ENCODE results near the gene F3. TPM values are rescaled to one million over a fixed set of nuclear protein-coding genes. Genes with fewer than 3 reads are reported as not detected.

F3 gene
- total RNA-seq, 1 donor from 2014 or later, result 62.4 TPM

DNA sequence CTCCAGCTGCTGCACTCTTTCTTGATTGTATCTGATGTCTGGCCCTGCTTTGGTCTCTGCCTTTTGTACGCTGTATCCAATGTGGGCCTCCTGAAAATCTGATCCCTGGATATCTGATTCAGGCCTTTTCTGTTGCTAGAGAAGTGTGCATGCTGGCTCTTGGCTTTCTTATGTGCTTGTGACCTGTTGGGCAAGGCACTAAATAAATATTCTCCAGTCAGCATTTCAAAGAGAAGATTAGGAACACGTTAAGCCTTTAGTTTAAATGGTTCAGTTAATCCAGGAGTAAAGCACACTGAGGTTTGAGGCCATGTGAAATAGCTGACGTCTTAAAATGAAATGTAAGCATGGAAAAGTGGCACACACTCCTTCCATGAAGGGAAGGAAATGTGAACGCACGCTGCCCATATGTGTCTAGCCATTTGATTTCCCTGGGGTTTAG, 9.3 kb upstream of the F3 start:
- no peak for TF ChIP-seq CTCF (IDR thresholded peaks at IDR 0.05)
- ATAC-seq (peak in 1 of 2 donors; percentile 53), DNase-seq (no peak)
- Histone ChIP-seq H3K9me3 (no peaks in the 10 kb centered on the region), H3K27me3 (ENCODE audit: low read depth) (no peaks in the 10 kb centered on the region), H3K36me3 (no peaks in the 10 kb centered on the region), H3K27ac (no peak overlapping the region), H3K4me1 (peaks cover 4% of the 10 kb centered on the region), H3K4me3 (no peak overlapping the region)
- intact Hi-C loops (cut with DNase I), result no loop called here

DNA sequence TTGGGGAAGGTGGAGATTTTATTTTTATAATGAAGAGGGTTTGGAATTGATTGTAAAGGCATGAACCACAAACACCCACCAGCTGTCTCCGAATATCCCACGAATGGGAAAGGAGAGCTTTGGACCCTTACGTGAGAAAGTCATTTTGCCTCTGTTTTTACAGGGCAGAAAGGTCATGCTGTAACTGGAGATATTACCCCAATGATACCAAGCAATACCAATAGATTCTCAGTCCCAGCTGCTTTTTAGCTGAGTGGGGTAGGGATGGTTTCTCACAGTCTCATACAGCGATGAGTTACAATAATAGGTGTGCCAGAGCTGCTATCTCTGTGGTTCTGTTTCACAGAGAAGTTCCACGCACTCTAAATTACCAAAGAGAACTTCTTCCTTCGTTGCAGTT, 8.8 kb upstream of the F3 start:
- Histone ChIP-seq H3K4me1 (peaks cover 4% of the 10 kb centered on the region), H3K27ac (no peak overlapping the region), H3K4me3 (no peak overlapping the region), H3K9me3 (no peaks in the 10 kb centered on the region), H3K36me3 (no peaks in the 10 kb centered on the region), H3K27me3 (ENCODE audit: low read depth) (no peaks in the 10 kb centered on the region)
- no peak for DNase-seq
- ATAC-seq, result no peak
- no peak for TF ChIP-seq CTCF (IDR thresholded peaks at IDR 0.05)
- intact Hi-C loops (cut with DNase I), result no loop called here

- Histone ChIP-seq H3K27me3 (ENCODE audit: low read depth) (no peaks in the 10 kb centered on the region), H3K4me1 (peaks cover 7% of the 10 kb centered on the region), H3K27ac (no peak overlapping the region), H3K9me3 (no peaks in the 10 kb centered on the region), H3K36me3 (no peaks in the 10 kb centered on the region), H3K4me3 (no peak overlapping the region)
- DNase-seq (no peak), ATAC-seq (no peak)
- intact Hi-C loops (cut with DNase I), result no loop called here
- no peak for TF ChIP-seq CTCF (IDR thresholded peaks at IDR 0.05)
Measured at GRCh38 chr1:94549706-94550105, 8.1 kb upstream of the F3 start.

GRCh38 chr1:94544706-94545490, 3.3 kb upstream of the F3 start:
- no peak for ATAC-seq
- DNase-seq, result no peak
- Histone ChIP-seq H3K9me3 (no peaks in the 10 kb centered on the region), H3K36me3 (no peaks in the 10 kb centered on the region), H3K27ac (no peak overlapping the region), H3K4me3 (no peak overlapping the region), H3K4me1 (peaks cover 29% of the 10 kb centered on the region), H3K27me3 (ENCODE audit: low read depth) (no peaks in the 10 kb centered on the region)
- intact Hi-C loops (cut with DNase I), result no loop called here
- TF ChIP-seq CTCF (IDR thresholded peaks at IDR 0.05), result no peak

- H3K27ac ChIP-seq, result no peak overlapping the region
- no peak for ATAC-seq
- intact Hi-C loops (cut with DNase I), result no loop called here
Measured at GRCh38 chr1:94543893-94544635, 2.5 kb upstream of the F3 start.

More at GRCh38 chr1:94543893-94544635, 2.5 kb upstream of the F3 start:
- Histone ChIP-seq H3K27me3 (ENCODE audit: low read depth) (no peaks in the 10 kb centered on the region), H3K4me1 (peaks cover 29% of the 10 kb centered on the region), H3K9me3 (no peaks in the 10 kb centered on the region), H3K4me3 (no peak overlapping the region), H3K36me3 (no peaks in the 10 kb centered on the region)
- DNase-seq, result no peak
- no peak for TF ChIP-seq CTCF (IDR thresholded peaks at IDR 0.05)

All from lower lobe of right lung (tissue), 2 donors.